HG03135 (cell line): ENCODE data around the gene ACSF3.

Experiments used
- ATAC-seq: cut with Tn5 transposase; IDR thresholded peaks from one replicate; pipeline ENCODE4 v1.9.1; 2021; ENCODE audit warnings: mild to moderate bottlenecking, moderate library complexity; ENCODE audit not compliant: unreplicated experiment

The ACSF3 gene

DNA sequence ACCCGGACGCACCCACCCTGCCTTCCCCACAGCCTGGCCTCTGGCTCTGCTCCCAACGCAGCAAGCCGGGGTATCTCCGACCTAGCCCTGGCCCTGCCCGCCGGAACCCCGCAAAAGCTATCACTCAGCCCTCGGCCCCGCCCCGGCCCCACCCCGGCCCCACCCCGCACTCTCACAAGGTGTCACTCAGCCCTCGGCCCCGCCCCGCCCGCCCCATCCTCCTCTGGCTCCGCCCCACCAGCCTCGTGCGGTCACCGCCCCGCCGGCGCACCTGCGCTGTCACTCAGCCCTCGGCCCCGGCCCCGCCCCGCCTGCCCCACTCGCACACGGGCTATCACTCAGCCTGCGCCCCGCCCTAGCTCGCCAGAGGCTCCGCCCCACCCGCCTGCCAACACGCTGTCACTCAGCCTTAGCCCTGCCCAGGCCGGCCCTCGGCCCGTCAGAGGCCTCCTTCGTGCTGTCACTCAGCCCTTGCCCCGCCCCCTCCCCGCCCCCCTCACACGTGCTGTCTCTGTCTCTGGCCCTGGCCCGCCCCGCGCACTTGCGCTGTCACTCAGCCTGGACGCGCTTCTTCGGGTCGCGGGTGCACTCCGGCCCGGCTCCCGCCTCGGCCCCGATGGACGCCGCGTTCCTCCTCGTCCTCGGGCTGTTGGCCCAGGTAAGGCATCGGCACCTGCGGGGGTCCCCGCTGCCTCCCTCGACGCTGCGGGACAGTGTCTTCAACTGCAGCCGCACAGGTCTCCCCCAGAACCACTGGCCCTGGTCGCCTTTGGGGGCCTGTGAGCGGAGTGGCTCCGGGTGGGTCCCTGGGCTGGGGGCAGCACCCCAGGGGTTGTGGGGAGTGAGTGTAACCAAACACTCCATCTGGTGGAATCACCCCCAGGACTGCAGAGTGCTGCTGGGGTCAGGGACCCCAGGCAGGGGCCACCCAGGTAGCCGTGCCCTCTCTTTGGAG lies 77.8 kb downstream of the ACSF3 start, which contains the start of gene CDH15:
Gene CDH15 (plus strand): TSS at position 533 of the 955 bp plus-strand sequence. CDS start 84 bp downstream, at position 617.
- peak; percentile 74 for ATAC-seq

DNA sequence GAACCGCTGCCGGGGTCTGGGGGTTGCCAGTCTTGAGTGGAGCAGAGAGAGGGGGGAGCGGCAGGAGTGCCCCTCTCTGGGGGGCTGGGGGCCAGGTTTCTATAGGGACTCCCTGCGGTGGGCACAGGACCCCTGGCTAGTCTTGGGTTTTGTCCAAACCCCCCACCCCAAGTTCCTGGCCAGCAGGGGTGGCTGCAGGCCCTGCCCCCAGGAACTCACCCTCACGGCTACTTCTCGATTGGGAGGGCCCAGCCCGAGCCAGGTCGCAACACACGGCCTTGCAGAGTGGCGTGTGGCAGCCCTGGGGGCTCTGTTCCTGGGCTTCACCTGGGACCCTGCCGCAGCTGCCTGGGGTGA lies 78.5 kb downstream of the ACSF3 start:
- ATAC-seq: no peak

DNA sequence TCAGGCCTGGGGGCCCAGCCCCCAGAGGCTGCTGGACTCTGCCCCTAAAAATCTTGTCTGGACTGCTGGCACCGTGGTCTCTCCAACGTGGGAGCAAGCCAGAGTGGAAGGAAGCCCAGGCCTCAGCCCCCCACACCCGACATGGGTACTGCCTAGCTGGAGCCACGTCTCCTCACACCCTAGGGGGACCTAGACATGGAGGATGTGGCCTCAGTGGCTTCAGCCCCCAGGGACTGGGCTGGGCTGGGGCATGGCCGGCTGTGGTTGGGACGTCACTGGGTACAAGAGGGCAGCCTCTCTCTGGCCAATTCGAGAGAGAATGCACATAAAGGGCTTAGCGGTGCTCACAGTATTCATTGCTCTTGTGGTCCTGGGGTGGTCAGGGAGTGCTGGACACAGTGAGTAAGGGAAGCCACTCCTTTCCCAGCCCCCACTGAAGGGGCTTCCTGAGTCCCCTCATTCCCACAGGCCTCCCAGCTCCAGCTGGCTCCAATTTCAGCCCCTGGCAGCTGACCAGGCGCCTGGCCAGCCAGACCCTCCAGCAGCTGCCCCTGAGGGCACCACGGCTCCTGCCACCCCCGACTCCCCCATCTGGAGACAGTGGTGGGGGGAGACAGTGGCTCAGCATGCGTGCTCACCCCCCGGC lies 79.0 kb downstream of the ACSF3 start:
- ATAC-seq: no peak

DNA sequence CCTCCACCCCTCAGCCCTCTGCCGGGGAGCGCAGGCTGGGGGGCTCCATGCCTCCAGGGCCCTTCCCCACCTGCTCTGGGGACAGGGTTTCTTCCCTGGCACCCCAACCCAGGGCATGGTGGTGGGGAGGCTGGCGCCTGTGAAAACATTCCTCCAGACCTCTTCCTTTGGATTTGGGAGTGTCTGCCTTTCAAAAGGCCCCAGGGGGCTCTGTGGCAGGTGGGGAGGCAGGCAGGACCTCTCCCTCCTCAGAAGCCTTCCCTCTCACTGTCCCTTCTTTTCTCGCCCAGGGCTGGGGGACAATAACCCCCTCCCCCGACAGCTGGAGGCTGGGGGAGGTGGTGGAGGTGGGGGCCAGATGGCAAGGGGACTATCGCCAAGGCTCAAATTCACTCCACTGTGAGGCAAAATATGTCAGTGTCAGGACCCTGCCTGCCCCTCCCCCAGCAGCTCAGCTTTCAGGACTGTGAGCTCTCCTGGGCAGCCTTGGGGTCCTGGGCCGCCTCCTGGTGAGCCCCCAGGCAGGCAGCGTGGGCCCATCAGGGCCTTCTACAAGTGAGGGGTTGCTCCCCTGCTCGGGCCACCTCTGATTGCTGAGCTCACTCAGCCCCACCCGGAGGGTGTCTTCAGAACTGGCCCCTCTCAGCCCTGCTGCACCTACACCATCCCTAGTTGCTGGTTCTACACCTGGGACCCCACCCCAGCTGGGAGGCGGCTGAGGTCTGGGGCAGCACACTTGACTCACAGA lies 79.7 kb downstream of the ACSF3 start:
- no peak for ATAC-seq

DNA sequence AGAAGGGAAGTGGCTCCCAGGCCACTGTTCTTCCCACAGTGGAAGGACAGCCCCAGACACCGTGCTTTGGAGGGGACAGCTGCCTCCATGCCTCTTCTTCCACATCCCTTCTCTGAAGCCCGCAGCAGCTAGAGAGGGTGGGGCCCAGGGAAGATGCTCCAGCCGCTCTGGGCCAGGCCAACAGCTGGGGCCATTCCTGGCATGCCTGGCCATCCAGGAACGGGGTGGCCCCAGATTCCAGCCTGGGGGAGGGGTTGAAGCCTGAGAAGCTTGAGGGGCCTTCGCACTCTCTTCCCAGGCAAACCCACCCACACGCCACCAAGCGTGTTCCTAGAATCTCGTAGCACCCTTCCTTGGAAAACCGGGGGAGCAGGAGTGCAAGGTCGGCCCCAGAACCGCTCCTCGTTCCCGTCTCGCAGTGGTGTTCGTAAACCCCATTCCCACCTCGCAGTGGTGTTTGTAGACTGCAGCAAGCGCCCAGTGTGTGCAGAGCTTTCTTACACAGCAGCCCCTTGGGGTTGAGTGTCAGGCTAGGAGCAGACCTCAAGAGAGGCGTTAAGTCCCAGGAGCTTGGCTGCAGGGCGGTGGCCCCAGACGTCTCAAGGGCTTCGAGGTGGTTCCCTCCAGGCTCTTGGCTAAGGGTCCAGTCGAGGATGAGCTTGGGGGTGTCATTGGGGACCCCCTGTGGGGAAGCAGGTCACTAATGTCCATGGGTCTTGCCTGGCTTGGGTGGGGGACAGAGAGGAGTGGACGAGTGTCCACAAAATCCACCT lies 80.6 kb downstream of the ACSF3 start:
- ATAC-seq: no peak

- ATAC-seq: no peak
Measured at GRCh38 chr16:89174877-89175276, 81.2 kb downstream of the ACSF3 start.

- no peak for ATAC-seq
Measured at GRCh38 chr16:89175280-89176146, 81.9 kb downstream of the ACSF3 start.

DNA sequence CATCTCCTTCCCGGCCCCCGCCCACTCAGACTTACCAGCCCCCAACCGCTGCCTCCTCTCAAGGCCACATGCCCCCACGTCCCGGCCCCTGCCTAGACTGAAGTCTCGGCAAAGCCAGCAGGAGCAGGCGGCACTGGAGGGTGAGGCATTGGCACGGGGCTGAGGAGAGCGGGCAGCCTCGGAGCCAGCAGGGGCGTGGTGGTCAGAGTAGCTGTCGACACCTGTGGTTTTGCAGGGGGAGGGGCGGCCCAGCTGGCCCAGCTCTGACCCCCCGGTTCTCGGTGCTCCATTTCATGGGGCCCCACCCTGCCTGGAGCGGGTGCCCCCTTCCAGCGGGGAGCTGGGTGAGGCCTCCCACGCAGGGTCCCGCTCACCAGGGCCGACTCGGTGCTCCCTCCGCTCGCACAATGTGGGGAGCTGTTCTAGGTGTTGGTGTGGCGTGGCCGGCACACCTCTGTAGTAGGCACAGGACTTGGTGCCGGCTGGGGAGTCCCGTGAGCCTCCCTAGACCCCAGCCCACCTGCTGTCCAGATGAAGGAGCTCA lies 82.6 kb downstream of the ACSF3 start:
- no peak for ATAC-seq

- ATAC-seq: no peak
Measured at GRCh38 chr16:89176717-89177116, 83.1 kb downstream of the ACSF3 start.

DNA sequence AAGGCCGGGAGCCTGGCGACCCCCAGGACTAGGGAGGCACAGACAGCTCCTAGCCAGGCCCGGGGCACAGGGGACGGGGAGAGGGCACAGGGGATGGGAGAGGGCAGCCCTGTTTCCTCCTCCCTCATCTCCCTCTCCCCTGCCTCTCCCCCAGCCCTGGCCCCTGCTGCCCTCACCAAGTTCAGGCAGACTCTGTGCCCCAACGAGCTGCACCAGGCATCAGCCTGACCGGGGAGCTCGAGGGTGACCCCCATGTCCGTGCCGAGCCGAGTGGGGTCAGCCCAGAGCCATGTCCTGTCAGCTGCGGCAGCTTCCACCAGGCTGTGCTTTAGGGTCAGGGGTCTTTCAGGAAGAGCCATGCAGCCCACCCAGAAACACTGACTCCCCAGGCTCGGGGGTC lies 83.8 kb downstream of the ACSF3 start:
- ATAC-seq: no peak

DNA sequence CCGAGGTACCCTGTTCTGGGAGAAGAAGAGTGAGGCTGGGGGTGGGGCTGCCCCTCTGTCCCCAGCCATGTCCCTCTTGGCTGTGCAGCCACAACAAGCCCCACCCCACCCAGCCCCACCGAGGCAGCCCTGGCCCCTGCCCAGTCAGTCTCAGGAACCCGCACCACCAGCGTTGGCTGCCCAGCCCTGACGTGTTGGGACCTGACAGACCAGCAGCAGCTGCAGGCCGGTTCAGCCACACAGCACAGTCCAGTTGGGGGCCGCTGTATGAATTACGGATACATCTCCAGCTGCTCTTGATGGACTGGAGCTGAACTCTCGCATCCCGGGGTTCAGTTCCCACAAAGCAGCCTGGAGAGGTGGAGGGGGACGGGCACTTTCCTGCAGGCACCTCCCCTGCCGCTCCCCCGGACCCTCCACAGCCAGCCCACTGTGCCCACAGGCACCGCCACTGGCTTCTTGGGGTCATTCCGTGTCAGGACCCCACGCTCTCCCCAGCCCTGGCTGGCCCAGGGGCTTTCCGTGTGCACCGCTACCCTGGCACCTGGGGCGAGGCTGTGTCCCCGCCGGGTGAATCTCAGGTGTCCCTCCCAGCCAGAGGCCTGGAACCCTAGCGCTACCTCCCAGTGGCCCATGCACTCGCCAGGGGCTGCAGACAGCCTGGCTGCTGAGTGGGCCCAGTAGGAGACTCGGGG lies 84.9 kb downstream of the ACSF3 start:
- ATAC-seq: no peak

- ATAC-seq: no peak
Measured at GRCh38 chr16:89179148-89179484, 85.5 kb downstream of the ACSF3 start.

- ATAC-seq: no peak
Measured at GRCh38 chr16:89179656-89180315, 86.1 kb downstream of the ACSF3 start.

DNA sequence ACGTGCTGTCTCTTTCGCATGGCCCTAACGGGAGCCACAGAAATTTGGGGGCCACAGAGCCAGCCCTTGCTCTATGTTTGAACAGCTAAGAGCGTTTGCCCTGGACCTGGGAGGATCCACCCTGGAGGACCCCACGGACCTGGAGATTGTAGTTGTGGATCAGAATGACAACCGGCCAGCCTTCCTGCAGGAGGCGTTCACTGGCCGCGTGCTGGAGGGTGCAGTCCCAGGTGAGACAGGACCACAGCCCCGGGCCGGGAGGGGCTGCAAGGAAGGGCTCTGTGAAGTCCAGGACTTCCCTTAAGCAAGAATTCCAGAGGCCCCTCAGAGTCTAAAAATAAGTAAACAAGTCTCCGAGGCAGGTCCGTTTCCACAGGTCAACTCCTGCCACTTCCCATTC lies 89.8 kb downstream of the ACSF3 start:
- ATAC-seq: no peak

GRCh38 chr16:89183975-89184676 lies 90.5 kb downstream of the ACSF3 start:
- no peak for ATAC-seq

- ATAC-seq: no peak
Measured at GRCh38 chr16:89184677-89184932, 91.0 kb downstream of the ACSF3 start.

DNA sequence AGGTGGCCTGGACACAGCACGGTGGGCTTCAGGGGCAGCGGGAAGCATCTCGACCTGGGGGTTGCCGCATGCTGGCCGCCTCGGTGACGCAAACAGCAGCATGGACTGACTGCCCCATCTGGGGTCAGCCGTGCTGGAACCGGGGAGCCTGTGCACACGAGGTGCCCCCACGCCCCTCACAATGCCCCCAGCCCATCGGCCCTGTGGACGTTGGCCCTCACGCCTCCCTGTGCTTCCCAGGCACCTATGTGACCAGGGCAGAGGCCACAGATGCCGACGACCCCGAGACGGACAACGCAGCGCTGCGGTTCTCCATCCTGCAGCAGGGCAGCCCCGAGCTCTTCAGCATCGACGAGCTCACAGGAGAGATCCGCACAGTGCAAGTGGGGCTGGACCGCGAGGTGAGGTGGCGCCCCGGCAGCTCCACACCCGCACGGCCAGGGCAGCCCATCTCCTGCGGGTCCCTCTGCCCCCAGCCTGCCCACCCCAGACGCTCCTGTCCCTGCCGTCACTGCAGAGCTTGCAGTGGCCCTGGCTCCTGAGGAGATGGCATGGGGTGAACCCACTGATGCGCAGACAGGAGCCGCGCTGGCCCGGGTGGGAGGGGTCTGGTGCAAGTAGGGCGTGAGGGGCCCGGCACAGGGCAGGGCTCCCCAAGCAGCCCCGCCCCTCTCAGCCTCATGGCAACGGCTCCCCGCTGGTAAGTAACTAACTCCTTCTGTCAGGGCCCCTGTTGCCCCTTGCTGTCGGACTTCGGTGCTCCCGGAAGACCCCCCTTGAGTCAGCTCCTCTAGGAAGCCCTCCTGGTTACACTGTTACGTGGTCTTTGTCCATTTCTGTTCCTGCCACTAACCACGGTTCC lies 91.5 kb downstream of the ACSF3 start:
- no peak for ATAC-seq
